Measurements from ENCODE around the gene GDI2.

GDI2 gene

GRCh38 chr10:5731559-5731958 lies 81.7 kb downstream of the GDI2 start:
- Histone ChIP-seq H3K4me1 (ENCODE audit: insufficient read depth, low read length, severe bottlenecking) (no peaks in the 10 kb centered on the region), H3K9me2 (ENCODE audit: low read depth, low read length) (no peaks in the 10 kb centered on the region), H3K79me2 (ENCODE audit: insufficient read depth, low read length) (no peaks in the 10 kb centered on the region)

DNA sequence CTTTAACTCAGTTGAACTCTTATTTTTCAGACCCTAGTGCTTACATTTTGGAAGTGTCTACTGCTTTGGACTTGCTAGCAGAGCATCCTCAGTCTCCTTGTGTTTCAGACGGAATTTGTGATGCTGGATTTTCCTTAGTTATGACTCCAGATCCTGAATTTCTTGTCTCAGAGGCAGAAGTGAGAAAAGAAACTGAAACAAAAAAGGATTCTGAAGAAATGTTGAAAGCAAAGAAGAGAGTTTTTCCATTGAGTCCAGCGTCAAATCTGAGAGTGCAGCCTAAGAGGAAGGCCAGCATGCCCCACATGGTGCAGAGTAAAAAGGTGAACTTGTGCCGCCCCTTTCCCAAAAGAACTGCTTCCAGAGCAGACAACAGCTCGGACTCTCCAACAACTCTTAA lies 82.5 kb downstream of the GDI2 start:
- Histone ChIP-seq H3K36me3 (ENCODE audit: insufficient read depth, low read length) (peaks cover 72% of the 10 kb centered on the region), H3K79me2 (ENCODE audit: insufficient read depth, low read length) (no peaks in the 10 kb centered on the region), H3K9ac (ENCODE audit: low read length) (no peak overlapping the region), H3K9me3 (ENCODE audit: low read length) (no peaks in the 10 kb centered on the region), H3K27ac (ENCODE audit: low read depth, low read length, poor library complexity, severe bottlenecking) (no peak overlapping the region), H4K20me1 (ENCODE audit: insufficient read depth, low read length) (no peaks in the 10 kb centered on the region), H3F3A (ENCODE audit: insufficient read depth, low read length) (no peaks in the 10 kb centered on the region), H2AFZ (ENCODE audit: low read length) (no peak overlapping the region), H3K4me3 (ENCODE audit: low read depth, low read length, poor library complexity, severe bottlenecking) (no peak overlapping the region), H3K27me3 (ENCODE audit: insufficient read depth, low read length) (no peaks in the 10 kb centered on the region), H3K4me2 (ENCODE audit: low read length) (no peak overlapping the region), H3K9me2 (ENCODE audit: low read depth, low read length) (no peaks in the 10 kb centered on the region), H3K4me1 (ENCODE audit: insufficient read depth, low read length, severe bottlenecking) (no peaks in the 10 kb centered on the region)
- no peak for TF ChIP-seq EZH2 (IDR thresholded peaks at IDR 0.05; ENCODE audit: borderline replicate concordance, low read length)
- TF ChIP-seq, protein P1, sequence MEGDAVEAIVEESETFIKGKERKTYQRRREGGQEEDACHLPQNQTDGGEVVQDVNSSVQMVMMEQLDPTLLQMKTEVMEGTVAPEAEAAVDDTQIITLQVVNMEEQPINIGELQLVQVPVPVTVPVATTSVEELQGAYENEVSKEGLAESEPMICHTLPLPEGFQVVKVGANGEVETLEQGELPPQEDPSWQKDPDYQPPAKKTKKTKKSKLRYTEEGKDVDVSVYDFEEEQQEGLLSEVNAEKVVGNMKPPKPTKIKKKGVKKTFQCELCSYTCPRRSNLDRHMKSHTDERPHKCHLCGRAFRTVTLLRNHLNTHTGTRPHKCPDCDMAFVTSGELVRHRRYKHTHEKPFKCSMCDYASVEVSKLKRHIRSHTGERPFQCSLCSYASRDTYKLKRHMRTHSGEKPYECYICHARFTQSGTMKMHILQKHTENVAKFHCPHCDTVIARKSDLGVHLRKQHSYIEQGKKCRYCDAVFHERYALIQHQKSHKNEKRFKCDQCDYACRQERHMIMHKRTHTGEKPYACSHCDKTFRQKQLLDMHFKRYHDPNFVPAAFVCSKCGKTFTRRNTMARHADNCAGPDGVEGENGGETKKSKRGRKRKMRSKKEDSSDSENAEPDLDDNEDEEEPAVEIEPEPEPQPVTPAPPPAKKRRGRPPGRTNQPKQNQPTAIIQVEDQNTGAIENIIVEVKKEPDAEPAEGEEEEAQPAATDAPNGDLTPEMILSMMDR (IDR thresholded peaks at IDR 0.05; ENCODE audit: low read length): no peak

More at GRCh38 chr10:5731559-5731958, 81.7 kb downstream of the GDI2 start:
- Histone ChIP-seq H3K4me3 (ENCODE audit: low read depth, low read length, poor library complexity, severe bottlenecking) (no peak overlapping the region), H4K20me1 (ENCODE audit: insufficient read depth, low read length) (no peaks in the 10 kb centered on the region), H3K27ac (ENCODE audit: low read depth, low read length, poor library complexity, severe bottlenecking) (no peak overlapping the region), H3K36me3 (ENCODE audit: insufficient read depth, low read length) (peaks cover 68% of the 10 kb centered on the region), H3F3A (ENCODE audit: insufficient read depth, low read length) (no peaks in the 10 kb centered on the region), H3K9me3 (ENCODE audit: low read length) (no peaks in the 10 kb centered on the region), H3K4me2 (ENCODE audit: low read length) (no peak overlapping the region), H3K9ac (ENCODE audit: low read length) (no peak overlapping the region), H3K27me3 (ENCODE audit: insufficient read depth, low read length) (no peaks in the 10 kb centered on the region), H2AFZ (ENCODE audit: low read length) (no peak overlapping the region)
- no peak for TF ChIP-seq EZH2 (IDR thresholded peaks at IDR 0.05; ENCODE audit: borderline replicate concordance, low read length)
- TF ChIP-seq, protein P1 (IDR thresholded peaks at IDR 0.05; ENCODE audit: low read length): no peak

DNA sequence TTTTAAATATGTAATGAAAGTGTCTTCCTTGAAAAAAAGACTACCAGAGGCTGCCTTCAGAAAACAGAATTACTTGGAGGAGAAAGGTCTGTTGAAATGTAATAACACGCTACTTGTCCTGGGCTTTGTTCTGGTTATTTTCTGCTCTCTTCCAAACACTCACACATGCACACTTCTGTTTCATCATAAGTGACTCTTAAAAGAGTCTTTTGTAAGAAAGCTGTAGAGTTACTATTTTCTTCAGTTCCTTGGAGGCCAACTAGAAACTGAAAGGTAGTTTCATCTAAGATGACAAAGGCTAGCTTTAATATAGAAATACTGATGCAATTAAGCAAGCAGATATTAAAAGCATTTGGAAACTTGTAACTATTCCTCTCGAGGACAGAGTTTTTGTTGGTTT lies 89.5 kb downstream of the GDI2 start:
- Histone ChIP-seq H3K9me3 (ENCODE audit: low read length) (no peaks in the 10 kb centered on the region), H3K79me2 (ENCODE audit: insufficient read depth, low read length) (no peaks in the 10 kb centered on the region), H4K20me1 (ENCODE audit: insufficient read depth, low read length) (no peaks in the 10 kb centered on the region), H3K4me3 (ENCODE audit: low read depth, low read length, poor library complexity, severe bottlenecking) (no peak overlapping the region), H2AFZ (ENCODE audit: low read length) (no peak overlapping the region), H3K4me1 (ENCODE audit: insufficient read depth, low read length, severe bottlenecking) (peaks cover 11% of the 10 kb centered on the region), H3K9me2 (ENCODE audit: low read depth, low read length) (no peaks in the 10 kb centered on the region), H3K27ac (ENCODE audit: low read depth, low read length, poor library complexity, severe bottlenecking) (no peak overlapping the region), H3K4me2 (ENCODE audit: low read length) (no peak overlapping the region), H3K9ac (ENCODE audit: low read length) (no peak overlapping the region), H3K36me3 (ENCODE audit: insufficient read depth, low read length) (peaks cover 36% of the 10 kb centered on the region), H3K27me3 (ENCODE audit: insufficient read depth, low read length) (no peaks in the 10 kb centered on the region), H3F3A (ENCODE audit: insufficient read depth, low read length) (no peaks in the 10 kb centered on the region)
- TF ChIP-seq EZH2 (IDR thresholded peaks at IDR 0.05; ENCODE audit: borderline replicate concordance, low read length): no peak
- TF ChIP-seq, protein P1 (IDR thresholded peaks at IDR 0.05; ENCODE audit: low read length): no peak
